Lower lobe of right lung (tissue), 2 donors: Measurements from ENCODE around the gene NCAM2. TPM values are rescaled to one million over a fixed set of nuclear protein-coding genes. Genes with fewer than 3 reads are reported as not detected.

Source experiments
- ATAC-seq, 2 donors: fragments of 200-7000 bp; cut with Tn5 transposase; one replicate each; pipeline ENCODE4 v1.9.1; 2020 to 2022; ENCODE audit warnings: mild to moderate bottlenecking in 2 of 2, moderate library complexity in 2 of 2
- DNase-seq: peaks from one replicate; pipeline ENCODE4 v3.0.0-alpha.2; 2020
- H3K27ac ChIP-seq: fragments of 200-600 bp; one replicate; pipeline ENCODE4 v1.8.0; 2022
- H3K27me3 ChIP-seq: fragments of 200-600 bp; one replicate; pipeline ENCODE4 v1.8.0; 2022; ENCODE audit warnings: low read depth
- H3K36me3 ChIP-seq: fragments of 200-600 bp; one replicate; pipeline ENCODE4 v1.8.0; 2022; ENCODE audit warnings: mild to moderate bottlenecking
- H3K4me1 ChIP-seq: fragments of 200-600 bp; one replicate; pipeline ENCODE4 v1.8.0; 2022
- H3K4me3 ChIP-seq: fragments of 200-600 bp; one replicate; pipeline ENCODE4 v1.8.0; 2022; ENCODE audit warnings: mild to moderate bottlenecking
- H3K9me3 ChIP-seq: fragments of 200-600 bp; one replicate; pipeline ENCODE4 v1.8.0; 2022
- CTCF ChIP-seq: fragments of 200-600 bp; IDR thresholded peaks from one replicate; pipeline ENCODE4 v1.8.0; 2022; ENCODE audit warnings: antibody characterized with exemption, mild to moderate bottlenecking
- intact Hi-C: fragments of 100-400 bp; cut with DNase I; formaldehyde crosslinking; loops from one replicate; pipeline ENCODE4 v1.11.0; 2022
- total RNA-seq: library from RNA; stranded (reverse); fragmentation: NEBNext Ultra II Directional; extraction: Animal tissue kit (Norgen Biotek cat#: 25700); gene quantifications from one replicate; pipeline ENCODE4 v1.2.1, GENCODE V29; 2021
- donor health status: DM: no; HTN: yes; CAD: no; lungs with severe emphysema.

Gene NCAM2
- total RNA-seq, 1 donor from 2014 or later, result 8.8 TPM

- intact Hi-C loops, result no loop called here
- no peak for TF ChIP-seq CTCF
- ATAC-seq (no peak), DNase-seq (no peak)
- no peaks in the 10 kb centered on the region for H3K36me3 ChIP-seq
- H3K27ac ChIP-seq, result no peak overlapping the region
- H3K9me3 ChIP-seq, result no peaks in the 10 kb centered on the region
- no peak overlapping the region for H3K4me3 ChIP-seq
- H3K4me1 ChIP-seq, result no peaks in the 10 kb centered on the region
- H3K27me3 ChIP-seq, result no peaks in the 10 kb centered on the region
Observed at GRCh38 chr21:21279193-21279901, 281.1 kb downstream of the NCAM2 start.

GRCh38 chr21:21283810-21284209, 285.6 kb downstream of the NCAM2 start:
- intact Hi-C loops, result no loop called here
- no peaks in the 10 kb centered on the region for H3K9me3 ChIP-seq
- TF ChIP-seq CTCF, result no peak
- no peak overlapping the region for H3K27ac ChIP-seq
- no peak for ATAC-seq
- H3K36me3 ChIP-seq, result no peaks in the 10 kb centered on the region
- H3K27me3 ChIP-seq, result no peaks in the 10 kb centered on the region
- no peak overlapping the region for H3K4me3 ChIP-seq
- no peak for DNase-seq
- H3K4me1 ChIP-seq, result no peaks in the 10 kb centered on the region

- Histone ChIP-seq H3K9me3 (no peaks in the 10 kb centered on the region), H3K27me3 (no peaks in the 10 kb centered on the region), H3K4me3 (no peak overlapping the region), H3K4me1 (no peaks in the 10 kb centered on the region), H3K36me3 (no peaks in the 10 kb centered on the region), H3K27ac (no peak overlapping the region)
- ATAC-seq (no peak), DNase-seq (no peak)
- no peak for TF ChIP-seq CTCF
- intact Hi-C loops, result no loop called here
Observed at GRCh38 chr21:21286170-21286798, 288.1 kb downstream of the NCAM2 start.

- TF ChIP-seq CTCF, result no peak
Observed at GRCh38 chr21:21290751-21291150, 292.5 kb downstream of the NCAM2 start.

GRCh38 chr21:21291883-21292569, 293.8 kb downstream of the NCAM2 start:
- H3K36me3 ChIP-seq, result no peaks in the 10 kb centered on the region
- ATAC-seq, result no peak
- H3K4me1 ChIP-seq, result no peaks in the 10 kb centered on the region
- H3K27me3 ChIP-seq, result no peaks in the 10 kb centered on the region
- intact Hi-C loops, result no loop called here
- TF ChIP-seq CTCF, result no peak
- no peak overlapping the region for H3K4me3 ChIP-seq
- H3K9me3 ChIP-seq, result no peaks in the 10 kb centered on the region
- DNase-seq, result no peak
- H3K27ac ChIP-seq, result no peak overlapping the region

More at GRCh38 chr21:21290751-21291150, 292.5 kb downstream of the NCAM2 start:
- no peak for ATAC-seq
- Histone ChIP-seq H3K27ac (no peak overlapping the region), H3K4me1 (no peaks in the 10 kb centered on the region), H3K27me3 (no peaks in the 10 kb centered on the region), H3K9me3 (no peaks in the 10 kb centered on the region), H3K4me3 (no peak overlapping the region), H3K36me3 (no peaks in the 10 kb centered on the region)
- intact Hi-C loops, result no loop called here
- DNase-seq, result no peak
